ENCODE data around the gene YJEFN3.

YJEFN3 gene

GRCh38 chr19:19517235-19517619, 11.5 kb upstream of the YJEFN3 start:
- H3K36me3 ChIP-seq (ENCODE audit: control insufficient read depth, low read length): peaks cover 28% of the 10 kb centered on the region
- peaks cover 70% of the 10 kb centered on the region for H3K79me2 ChIP-seq (ENCODE audit: control insufficient read depth, low read length)
- no peaks in the 10 kb centered on the region for H3K27me3 ChIP-seq (ENCODE audit: control insufficient read depth, low read length)
- peak overlapping the region; percentile 91 for H3K4me2 ChIP-seq (ENCODE audit: low read length)
- H4K20me1 ChIP-seq (ENCODE audit: control insufficient read depth, insufficient read depth, low read depth, low read length): no peaks in the 10 kb centered on the region
- no peak overlapping the region for H3K27ac ChIP-seq (ENCODE audit: low read depth, low read length)
- H3K9me2 ChIP-seq (replicated peaks; ENCODE audit: control insufficient read depth, low read length): no peaks in the 10 kb centered on the region
- no peaks in the 10 kb centered on the region for H3K9me3 ChIP-seq (ENCODE audit: control insufficient read depth, insufficient read depth, low read length)
- peaks cover 31% of the 10 kb centered on the region for H3K4me1 ChIP-seq (ENCODE audit: control insufficient read depth, low read length)
- no peaks in the 10 kb centered on the region; the same call in 1 of the 2 replicates for H3F3A ChIP-seq (ENCODE audit: control insufficient read depth, insufficient read depth)
- no peak for TF ChIP-seq EZH2phosphoT487 (IDR thresholded peaks at IDR 0.05; ENCODE audit: borderline replicate concordance, low read length)
- no peak for TF ChIP-seq CTCF (IDR thresholded peaks at IDR 0.05; ENCODE audit: low read depth, low read length, poor library complexity, severe bottlenecking)
- H3K4me3 ChIP-seq (ENCODE audit: low read length): peak overlapping the region; percentile 90

- H3K4me1 ChIP-seq (ENCODE audit: control insufficient read depth, low read length): peaks cover 62% of the 10 kb centered on the region
- no peaks in the 10 kb centered on the region for H4K20me1 ChIP-seq (ENCODE audit: control insufficient read depth, insufficient read depth, low read depth, low read length)
- peaks cover 100% of the 10 kb centered on the region for H3K79me2 ChIP-seq (ENCODE audit: control insufficient read depth, low read length)
- H3K9me2 ChIP-seq (replicated peaks; ENCODE audit: control insufficient read depth, low read length): no peaks in the 10 kb centered on the region
- no peaks in the 10 kb centered on the region for H3K9me3 ChIP-seq (ENCODE audit: control insufficient read depth, insufficient read depth, low read length)
- no peak overlapping the region for H3K27ac ChIP-seq (ENCODE audit: low read depth, low read length)
- H3K36me3 ChIP-seq (ENCODE audit: control insufficient read depth, low read length): peaks cover 59% of the 10 kb centered on the region
- H3K4me3 ChIP-seq (ENCODE audit: low read length): no peak overlapping the region
- peaks cover 5% of the 10 kb centered on the region for H3F3A ChIP-seq (ENCODE audit: control insufficient read depth, insufficient read depth)
- H3K4me2 ChIP-seq (ENCODE audit: low read length): no peak overlapping the region
- no peaks in the 10 kb centered on the region for H3K27me3 ChIP-seq (ENCODE audit: control insufficient read depth, low read length)
- no peak for TF ChIP-seq EZH2phosphoT487 (IDR thresholded peaks at IDR 0.05; ENCODE audit: borderline replicate concordance, low read length)
- no peak for TF ChIP-seq CTCF (IDR thresholded peaks at IDR 0.05; ENCODE audit: low read depth, low read length, poor library complexity, severe bottlenecking)
Observed at GRCh38 chr19:19520989-19521388, 7.7 kb upstream of the YJEFN3 start.

- Histone ChIP-seq H3K4me2 (ENCODE audit: low read length) (peak overlapping the region; percentile 99), H3K79me2 (ENCODE audit: control insufficient read depth, low read length) (peaks cover 84% of the 10 kb centered on the region), H4K20me1 (ENCODE audit: control insufficient read depth, insufficient read depth, low read depth, low read length) (no peaks in the 10 kb centered on the region), H3K9me2 (replicated peaks; ENCODE audit: control insufficient read depth, low read length) (no peaks in the 10 kb centered on the region), H3F3A (ENCODE audit: control insufficient read depth, insufficient read depth) (peaks cover 8% of the 10 kb centered on the region), H3K4me1 (ENCODE audit: control insufficient read depth, low read length) (peaks cover 65% of the 10 kb centered on the region), H3K36me3 (ENCODE audit: control insufficient read depth, low read length) (peaks cover 69% of the 10 kb centered on the region), H3K4me3 (ENCODE audit: low read length) (peak overlapping the region; percentile 73), H3K27ac (ENCODE audit: low read depth, low read length) (peak overlapping the region; percentile 82), H3K27me3 (ENCODE audit: control insufficient read depth, low read length) (no peaks in the 10 kb centered on the region), H3K9me3 (ENCODE audit: control insufficient read depth, insufficient read depth, low read length) (no peaks in the 10 kb centered on the region)
- TF ChIP-seq EZH2phosphoT487 (IDR thresholded peaks at IDR 0.05; ENCODE audit: borderline replicate concordance, low read length) (no peak), CTCF (IDR thresholded peaks at IDR 0.05; ENCODE audit: low read depth, low read length, poor library complexity, severe bottlenecking) (no peak)
Observed at GRCh38 chr19:19523177-19523576, 5.5 kb upstream of the YJEFN3 start.
